Coronary artery (tissue), 2 donors: ENCODE results near the gene CDK5RAP1.

Experiments
- DNase-seq: peaks from one replicate; pipeline ENCODE4 v3.0.0-alpha.2; 2017; ENCODE audit warnings: low spot score
- H3K27ac ChIP-seq, 2 donors: fragments of 200-600 bp; sonication (generic); one replicate each; pipeline ENCODE4 v1.5.1; 2016 to 2019
- H3K4me3 ChIP-seq: fragments of 200-600 bp; sonication (generic); 2 replicates; pipeline ENCODE4 v1.5.1; 2016; ENCODE audit warnings: mild to moderate bottlenecking, moderate library complexity
- CTCF ChIP-seq: fragments of 200-600 bp; sonication (generic); IDR thresholded peaks from one replicate; pipeline ENCODE4 v1.5.1; 2019; ENCODE audit warnings: antibody characterized with exemption

The CDK5RAP1 gene

GRCh38 chr20:33407796-33408195 is 6.5 kb upstream of the CDK5RAP1 start:
- Histone ChIP-seq H3K27ac (no peak overlapping the region), H3K4me3 (no peak overlapping the region)
- TF ChIP-seq CTCF = no peak
- DNase-seq = no peak

DNA sequence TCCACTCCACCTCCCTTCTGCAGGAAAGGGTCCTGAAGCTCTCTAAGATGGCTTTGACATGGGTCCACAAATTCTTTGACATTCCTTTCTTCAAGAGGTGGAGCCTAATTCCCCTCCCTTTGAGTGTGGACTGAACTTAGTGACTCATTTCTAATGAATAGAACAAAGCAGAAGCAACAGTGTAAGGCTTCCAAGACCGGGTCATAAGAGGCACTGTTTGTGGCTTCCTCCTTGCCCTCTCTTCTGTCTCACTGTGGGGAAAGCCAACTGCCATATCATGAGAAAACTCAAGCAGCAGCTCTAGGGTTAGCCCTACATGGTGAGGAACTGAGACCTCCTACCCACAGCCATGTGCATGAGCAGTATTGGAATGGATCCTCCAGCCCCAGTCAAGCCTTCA is 5.9 kb upstream of the CDK5RAP1 start:
- Histone ChIP-seq H3K4me3 (no peak overlapping the region), H3K27ac (no peak overlapping the region)
- DNase-seq = no peak
- no peak for TF ChIP-seq CTCF

GRCh38 chr20:33404281-33404680 is 3.0 kb upstream of the CDK5RAP1 start:
- no peak for TF ChIP-seq CTCF
- no peak for DNase-seq

GRCh38 chr20:33401921-33402369 is 626 bp upstream of the CDK5RAP1 start:
- TF ChIP-seq CTCF = no peak
- H3K27ac ChIP-seq = peak overlapping the region in 1 of 2 donors; percentile 50
- peak overlapping the region; percentile 90 for H3K4me3 ChIP-seq
- DNase-seq = no peak

More at GRCh38 chr20:33404281-33404680, 3.0 kb upstream of the CDK5RAP1 start:
- H3K4me3 ChIP-seq = no peak overlapping the region
- H3K27ac ChIP-seq = no peak overlapping the region

DNA sequence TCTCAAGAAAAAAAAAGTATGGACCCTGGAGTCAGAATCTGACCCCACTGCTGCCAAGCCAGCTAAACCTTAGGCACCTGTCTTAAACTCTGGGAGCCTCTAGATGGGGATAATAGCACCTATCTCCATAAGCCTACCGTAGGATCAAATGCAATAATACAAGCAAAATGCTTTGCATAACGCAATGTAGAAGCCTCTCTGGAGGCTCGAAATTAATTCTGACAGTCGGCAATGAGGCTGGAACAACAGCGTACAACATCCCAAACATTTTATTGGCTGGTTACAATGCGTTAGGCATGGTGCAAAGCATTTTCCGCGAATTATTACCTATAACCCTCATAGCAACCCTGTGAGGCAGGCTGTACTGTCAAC is 521 bp downstream of the CDK5RAP1 start:
- no peak for DNase-seq
- H3K27ac ChIP-seq = peak overlapping the region; percentile 50 to 82
- TF ChIP-seq CTCF = no peak
- peak overlapping the region; percentile 90 for H3K4me3 ChIP-seq

- peak overlapping the region; percentile 90 for H3K4me3 ChIP-seq
- no peak overlapping the region for H3K27ac ChIP-seq
- no peak for DNase-seq
- no peak for TF ChIP-seq CTCF
Observed at GRCh38 chr20:33399924-33400323, 1.4 kb downstream of the CDK5RAP1 start.

DNA sequence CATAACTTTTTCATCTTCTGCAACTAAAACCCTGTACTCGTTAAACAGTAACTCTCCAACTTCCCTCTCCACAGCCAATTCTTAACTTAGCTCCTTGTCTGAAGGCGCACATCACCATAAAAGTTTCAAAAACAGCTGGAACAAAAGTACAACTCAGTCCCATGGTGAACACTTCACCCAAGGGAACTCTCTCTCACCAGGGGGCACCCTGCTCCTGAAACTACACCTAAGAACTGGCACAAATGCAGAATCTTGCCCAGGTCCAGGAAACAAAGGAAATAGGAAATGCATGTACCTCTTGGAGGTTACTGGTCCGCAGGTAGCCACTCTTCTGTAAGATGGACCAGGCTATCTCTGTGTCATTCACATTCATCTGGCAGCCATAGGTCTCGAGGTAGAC is 6.6 kb downstream of the CDK5RAP1 start:
- no peak for TF ChIP-seq CTCF
- DNase-seq = no peak

More for the DNA sequence above, 6.6 kb downstream of the CDK5RAP1 start:
- Histone ChIP-seq H3K27ac (no peak overlapping the region), H3K4me3 (no peak overlapping the region)
